Smooth muscle cell (in vitro differentiated cells): Measurements from ENCODE around the gene SPTBN2. TPM values are rescaled to one million over a fixed set of nuclear protein-coding genes. Genes with fewer than 3 reads are reported as not detected.

Experiments used
- DNase-seq: peaks from one replicate; lab custom pipeline; 2025; ENCODE audit not compliant: unreplicated experiment; lab: John Stamatoyannopoulos, UW
- H2AFZ ChIP-seq: fragments of 200-600 bp; sonication (generic); 2 replicates; pipeline ENCODE4 v1.6.0; 2016; ENCODE audit warnings: antibody characterized with exemption, low read depth, mild to moderate bottlenecking
- H3F3A ChIP-seq: fragments of 200-600 bp; sonication (generic); 2 replicates; pipeline ENCODE4 v1.6.0; 2017; ENCODE audit warnings: antibody characterized with exemption, low read depth
- H3K27ac ChIP-seq: fragments of 200-600 bp; sonication (generic); 2 replicates; pipeline ENCODE4 v1.5.1; 2016; ENCODE audit warnings: low read depth, mild to moderate bottlenecking
- H3K27me3 ChIP-seq: fragments of 200-600 bp; sonication (generic); 2 replicates; pipeline ENCODE4 v1.6.1; 2016; ENCODE audit warnings: low read depth, mild to moderate bottlenecking
- H3K36me3 ChIP-seq: fragments of 200-600 bp; sonication (generic); 2 replicates; pipeline ENCODE4 v1.5.1; 2016; ENCODE audit warnings: low read depth
- H3K4me1 ChIP-seq: fragments of 200-600 bp; sonication (generic); 2 replicates; pipeline ENCODE4 v1.5.1; 2016; ENCODE audit warnings: low read depth
- H3K4me2 ChIP-seq: fragments of 200-600 bp; sonication (generic); 2 replicates; pipeline ENCODE4 v1.6.0; 2016; ENCODE audit warnings: mild to moderate bottlenecking
- H3K4me3 ChIP-seq: fragments of 200-600 bp; sonication (generic); 2 replicates; pipeline ENCODE4 v1.5.1; 2016; ENCODE audit warnings: mild to moderate bottlenecking
- H3K79me2 ChIP-seq: fragments of 200-600 bp; sonication (generic); 2 replicates; pipeline ENCODE4 v1.6.0; 2016; ENCODE audit warnings: low read depth, mild to moderate bottlenecking
- H3K9ac ChIP-seq: fragments of 200-600 bp; sonication (generic); 2 replicates; pipeline ENCODE4 v1.6.0; 2016; ENCODE audit warnings: low read depth
- H3K9me3 ChIP-seq: fragments of 200-600 bp; sonication (generic); replicated peaks from 2 replicates; pipeline ENCODE4 v1.5.1; 2016; ENCODE audit warnings: low read depth
- H4K20me1 ChIP-seq: fragments of 200-600 bp; sonication (generic); 2 replicates; pipeline ENCODE4 v1.6.0; 2016; ENCODE audit warnings: low read depth
- WGBS: methylation state at CpG from one replicate; pipeline ENCODE4 v1.1.7; 2016; ENCODE audit warnings: low lambda C conversion rate; 5-methylcytosine and 5-hydroxymethylcytosine counted together
- polyA plus RNA-seq: library from polyadenylated mRNA; unstranded; fragments of >200 nt; fragmentation: Nextera tagmentation; extraction: Ambion mirVana; gene quantifications from 2 replicates; pipeline ENCODE4 v1.2.1, GENCODE V29; 2016
- total RNA-seq: library from RNA; depleted of rRNA; stranded (reverse); fragments of >200 nt; gene quantifications from 2 replicates; pipeline ENCODE4 v1.2.3, GENCODE V29; 2014
- TF ChIP-seq, protein P1 (sequence below): fragments of 200-600 bp; sonication (generic); IDR thresholded peaks from 2 replicates; pipeline ENCODE4 v1.5.1; 2017; ENCODE audit warnings: borderline replicate concordance, mild to moderate bottlenecking, antibody characterized with exemption; ENCODE audit not compliant: insufficient read depth, poor library complexity, severe bottlenecking

SPTBN2 gene
- total and polyA plus RNA-seq, 2 experiments from 2014 or later = 15.7 to 20.9 TPM

GRCh38 chr11:66713746-66714480, 15.1 kb downstream of the SPTBN2 start:
- no peaks in the 10 kb centered on the region for H3K27me3 ChIP-seq
- H3K4me1 ChIP-seq = peaks cover 6% of the 10 kb centered on the region
- WGBS = 84% methylated on average over 12 of the region's 12 CpGs
- H3K9ac ChIP-seq = no peak overlapping the region
- no peak overlapping the region for H2AFZ ChIP-seq
- no peaks in the 10 kb centered on the region for H3K9me3 ChIP-seq
- H3K27ac ChIP-seq = no peak overlapping the region
- no peak for DNase-seq
- H3K4me3 ChIP-seq = no peak overlapping the region
- no peak overlapping the region for H3K4me2 ChIP-seq
- no peaks in the 10 kb centered on the region for H3F3A ChIP-seq
- H3K36me3 ChIP-seq = no peaks in the 10 kb centered on the region
- H3K79me2 ChIP-seq = no peaks in the 10 kb centered on the region
- TF ChIP-seq, protein P1, sequence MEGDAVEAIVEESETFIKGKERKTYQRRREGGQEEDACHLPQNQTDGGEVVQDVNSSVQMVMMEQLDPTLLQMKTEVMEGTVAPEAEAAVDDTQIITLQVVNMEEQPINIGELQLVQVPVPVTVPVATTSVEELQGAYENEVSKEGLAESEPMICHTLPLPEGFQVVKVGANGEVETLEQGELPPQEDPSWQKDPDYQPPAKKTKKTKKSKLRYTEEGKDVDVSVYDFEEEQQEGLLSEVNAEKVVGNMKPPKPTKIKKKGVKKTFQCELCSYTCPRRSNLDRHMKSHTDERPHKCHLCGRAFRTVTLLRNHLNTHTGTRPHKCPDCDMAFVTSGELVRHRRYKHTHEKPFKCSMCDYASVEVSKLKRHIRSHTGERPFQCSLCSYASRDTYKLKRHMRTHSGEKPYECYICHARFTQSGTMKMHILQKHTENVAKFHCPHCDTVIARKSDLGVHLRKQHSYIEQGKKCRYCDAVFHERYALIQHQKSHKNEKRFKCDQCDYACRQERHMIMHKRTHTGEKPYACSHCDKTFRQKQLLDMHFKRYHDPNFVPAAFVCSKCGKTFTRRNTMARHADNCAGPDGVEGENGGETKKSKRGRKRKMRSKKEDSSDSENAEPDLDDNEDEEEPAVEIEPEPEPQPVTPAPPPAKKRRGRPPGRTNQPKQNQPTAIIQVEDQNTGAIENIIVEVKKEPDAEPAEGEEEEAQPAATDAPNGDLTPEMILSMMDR = no peak
- no peaks in the 10 kb centered on the region for H4K20me1 ChIP-seq

DNA sequence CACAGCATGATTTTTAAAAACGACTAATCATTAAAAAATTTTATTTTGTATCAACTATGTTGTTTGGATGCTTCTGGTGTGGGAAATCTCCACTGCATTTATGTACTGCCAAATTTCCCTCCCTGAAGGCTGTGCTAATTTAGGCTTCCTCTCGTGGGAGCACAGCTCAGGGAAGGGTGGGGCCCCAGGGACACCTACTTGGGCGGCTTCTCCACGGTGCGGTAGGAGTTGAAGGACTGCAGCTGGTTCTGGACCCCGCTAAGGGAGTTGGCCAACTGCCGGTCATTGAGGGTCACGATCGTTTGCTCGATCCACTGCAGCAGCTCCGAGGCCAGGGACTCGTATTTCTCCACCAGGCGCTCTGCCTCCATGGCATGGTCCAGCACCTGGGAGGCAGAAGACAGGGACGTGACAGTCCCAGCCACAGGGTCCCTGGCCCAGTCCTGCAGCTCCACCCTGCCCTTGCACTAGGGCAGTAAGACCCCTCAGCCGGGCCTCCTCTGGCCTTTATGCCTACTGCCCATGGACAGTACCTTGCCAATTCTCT, 18.6 kb downstream of the SPTBN2 start:
- H4K20me1 ChIP-seq = no peaks in the 10 kb centered on the region
- no peak overlapping the region for H3K27ac ChIP-seq
- H3K9ac ChIP-seq = no peak overlapping the region
- no peaks in the 10 kb centered on the region for H3K36me3 ChIP-seq
- no peaks in the 10 kb centered on the region for H3K79me2 ChIP-seq
- TF ChIP-seq, protein P1 = no peak
- 97% methylated on average over 15 of the region's 15 CpGs for WGBS
- H3K4me3 ChIP-seq = no peak overlapping the region
- H3F3A ChIP-seq = no peaks in the 10 kb centered on the region
- H3K27me3 ChIP-seq = no peaks in the 10 kb centered on the region
- H3K9me3 ChIP-seq = no peaks in the 10 kb centered on the region
- no peak for DNase-seq
- no peak overlapping the region for H2AFZ ChIP-seq
- H3K4me2 ChIP-seq = no peak overlapping the region
- H3K4me1 ChIP-seq = no peaks in the 10 kb centered on the region

DNA sequence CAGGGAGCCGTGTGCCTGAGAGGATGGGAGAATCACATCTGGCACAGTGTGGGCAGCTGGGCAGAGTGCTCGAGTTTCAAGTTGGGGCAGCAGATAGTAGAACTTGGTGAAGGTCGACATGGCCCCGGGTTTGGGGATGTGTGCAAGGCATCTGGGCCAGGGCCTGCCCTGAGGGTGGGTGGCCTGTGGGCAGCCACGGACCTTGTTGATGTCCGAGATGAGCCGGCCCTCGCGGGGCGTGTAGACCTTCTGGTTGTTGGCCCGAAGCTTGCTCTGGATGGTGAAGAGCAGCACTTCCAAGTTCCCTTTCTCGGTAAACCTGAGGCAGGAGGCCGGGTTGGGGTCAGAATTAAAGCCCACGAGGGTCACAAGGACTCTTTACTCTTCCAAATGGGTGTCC, 20.3 kb downstream of the SPTBN2 start:
- Histone ChIP-seq H3K9me3 (no peaks in the 10 kb centered on the region), H3K79me2 (no peaks in the 10 kb centered on the region), H4K20me1 (no peaks in the 10 kb centered on the region), H3K4me2 (no peak overlapping the region), H3F3A (no peaks in the 10 kb centered on the region), H3K27ac (no peak overlapping the region), H3K27me3 (no peaks in the 10 kb centered on the region), H3K9ac (no peak overlapping the region), H3K4me1 (no peaks in the 10 kb centered on the region), H3K36me3 (no peaks in the 10 kb centered on the region), H2AFZ (no peak overlapping the region), H3K4me3 (no peak overlapping the region)
- 90% methylated on average over 11 of the region's 14 CpGs for WGBS
- TF ChIP-seq, protein P1 = no peak
- DNase-seq = no peak

- Histone ChIP-seq H3F3A (no peaks in the 10 kb centered on the region), H3K27ac (no peak overlapping the region), H2AFZ (no peak overlapping the region), H3K9me3 (no peaks in the 10 kb centered on the region), H3K4me1 (no peaks in the 10 kb centered on the region), H3K4me3 (no peak overlapping the region), H3K36me3 (no peaks in the 10 kb centered on the region), H3K79me2 (no peaks in the 10 kb centered on the region), H3K9ac (no peak overlapping the region), H3K27me3 (no peaks in the 10 kb centered on the region), H4K20me1 (no peaks in the 10 kb centered on the region), H3K4me2 (no peak overlapping the region)
- TF ChIP-seq, protein P1 = no peak
- no peak for DNase-seq
- 92% methylated on average over 20 of the region's 20 CpGs for WGBS
Observed at GRCh38 chr11:66708094-66708493, 20.9 kb downstream of the SPTBN2 start.
